IPS-20b (cell line): ENCODE results near the gene RERE.
"Not testable (repeated sequence)": the region's sequence is repeated elsewhere in the genome, so short reads cannot be mapped to it uniquely, and the experiment has no call there.

Source experiments
- H3K27ac ChIP-seq: one replicate; pipeline ENCODE4 v1.5.1; 2013; ENCODE audit warnings: low read length
- H3K27me3 ChIP-seq: 2 replicates; pipeline ENCODE4 v1.6.1; 2013; ENCODE audit warnings: mild to moderate bottlenecking, low read length, inconsistent platforms; ENCODE audit not compliant: insufficient read depth
- H3K36me3 ChIP-seq: 2 replicates; pipeline ENCODE4 v1.6.1; 2013; ENCODE audit warnings: low read depth, mild to moderate bottlenecking, inconsistent platforms, low read length, moderate library complexity; ENCODE audit not compliant: insufficient read depth
- H3K4me1 ChIP-seq: 2 replicates; pipeline ENCODE4 v1.6.1; 2013; ENCODE audit warnings: mild to moderate bottlenecking, control low read depth, inconsistent platforms, low read length, moderate library complexity; ENCODE audit not compliant: insufficient read depth
- H3K4me3 ChIP-seq: 2 replicates; pipeline ENCODE4 v1.5.1; 2013; ENCODE audit warnings: mild to moderate bottlenecking, low read length, inconsistent platforms
- H3K9ac ChIP-seq: 2 replicates; pipeline ENCODE4 v1.6.1; 2013; ENCODE audit warnings: low read depth, mild to moderate bottlenecking, inconsistent platforms, low read length, moderate library complexity
- H3K9me3 ChIP-seq: 2 replicates; pipeline ENCODE4 v1.6.1; 2013; ENCODE audit warnings: mild to moderate bottlenecking, low read depth, low read length, inconsistent platforms; ENCODE audit not compliant: insufficient read depth

Gene RERE

DNA sequence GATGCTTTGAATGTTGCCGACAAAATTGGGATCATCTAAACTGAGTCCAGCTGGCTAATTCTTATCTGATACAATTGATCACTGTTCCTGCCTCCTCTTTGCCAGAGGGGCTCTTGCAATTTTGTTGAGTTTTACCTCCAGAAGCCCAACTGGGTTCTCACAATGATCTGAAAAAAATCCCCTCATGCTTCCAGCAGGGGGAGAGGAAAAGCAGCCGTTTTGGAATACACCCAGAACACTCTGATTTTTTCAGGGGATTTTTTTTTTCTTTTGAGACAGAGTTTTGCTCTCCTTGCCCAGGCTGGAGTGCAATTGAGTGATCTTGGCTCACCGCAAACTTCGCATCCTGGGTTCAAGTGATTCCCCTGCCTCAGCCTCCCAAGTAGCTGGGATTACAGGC lies 13.9 kb upstream of the RERE start:
- no peaks in the 10 kb centered on the region for H3K9me3 ChIP-seq
- H3K27me3 ChIP-seq, result no peaks in the 10 kb centered on the region
- no peak overlapping the region for H3K9ac ChIP-seq
- H3K4me1 ChIP-seq, result no peaks in the 10 kb centered on the region
- no peaks in the 10 kb centered on the region for H3K36me3 ChIP-seq
- H3K27ac ChIP-seq, result no peak overlapping the region
- no peak overlapping the region for H3K4me3 ChIP-seq

DNA sequence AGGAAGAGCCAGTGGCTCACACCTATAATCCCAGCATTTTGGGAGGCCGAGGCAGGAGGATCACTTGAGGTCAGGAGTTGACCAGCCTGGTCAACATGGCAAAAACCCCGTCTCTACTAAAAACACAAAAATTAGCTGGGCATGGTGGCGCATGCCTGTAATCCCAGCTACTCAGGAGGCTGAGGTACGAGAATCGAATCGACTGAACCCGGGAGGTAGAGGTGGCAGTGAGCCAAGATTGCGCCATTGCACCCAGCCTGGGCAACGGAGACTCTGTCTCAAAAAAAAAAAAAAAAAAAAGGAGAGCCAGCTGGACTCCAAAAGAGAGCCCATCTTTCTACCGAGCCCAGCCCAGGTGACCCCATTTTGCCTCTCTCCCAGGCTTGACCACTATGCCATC lies 13.3 kb upstream of the RERE start:
- not testable (repeated sequence) for H3K4me1 ChIP-seq, H3K27ac ChIP-seq, H3K9me3 ChIP-seq, H3K4me3 ChIP-seq, H3K9ac ChIP-seq, H3K36me3 ChIP-seq, H3K27me3 ChIP-seq

DNA sequence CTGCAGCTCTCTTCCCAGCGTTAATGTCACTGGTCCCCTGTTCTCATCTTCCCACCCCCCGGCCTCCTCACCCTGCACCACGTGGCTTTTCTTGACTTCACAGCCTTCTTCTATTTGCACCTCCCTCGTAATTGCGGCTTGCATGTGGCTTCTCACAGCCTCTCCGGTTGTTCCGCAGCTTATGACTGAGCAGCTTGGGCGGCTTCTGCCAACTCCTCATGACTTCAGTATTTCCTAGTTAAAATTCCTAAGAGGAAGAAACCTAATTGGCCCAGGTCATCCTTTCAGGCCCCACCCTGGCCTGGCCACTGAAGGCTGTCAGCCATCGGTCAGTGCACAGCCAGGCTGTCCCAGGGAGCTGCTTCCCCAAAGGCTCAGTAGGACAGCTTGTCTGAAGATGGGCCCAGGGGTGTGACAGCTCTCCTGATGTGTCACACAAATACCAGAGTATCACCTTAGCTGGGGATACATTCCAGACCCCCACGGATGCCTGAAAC lies 8.6 kb upstream of the RERE start:
- no peaks in the 10 kb centered on the region for H3K9me3 ChIP-seq
- no peaks in the 10 kb centered on the region for H3K36me3 ChIP-seq
- H3K4me3 ChIP-seq, result no peak overlapping the region
- H3K9ac ChIP-seq, result no peak overlapping the region
- no peaks in the 10 kb centered on the region for H3K27me3 ChIP-seq
- H3K27ac ChIP-seq, result no peak overlapping the region
- peaks cover 10% of the 10 kb centered on the region; the same call in 1 of the 2 replicates for H3K4me1 ChIP-seq

DNA sequence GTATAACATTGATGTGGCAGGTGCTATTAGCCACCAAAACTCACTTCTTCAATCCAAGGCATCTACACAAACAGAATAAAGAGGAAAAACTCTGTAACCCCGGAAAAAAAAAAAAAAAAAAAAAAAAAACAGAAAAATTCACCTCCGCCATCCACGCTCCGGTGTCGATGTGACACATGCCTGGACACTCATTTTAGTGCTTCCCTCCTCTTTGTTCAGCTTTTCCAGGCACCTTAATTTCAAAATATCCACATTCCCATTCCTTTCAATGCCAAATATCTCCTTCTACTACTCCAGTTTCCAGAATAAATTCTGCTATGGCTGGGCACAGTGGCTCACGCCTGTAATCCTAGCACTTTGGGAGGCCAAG lies 5.8 kb upstream of the RERE start:
- no peaks in the 10 kb centered on the region for H3K27me3 ChIP-seq
- peaks cover 13% of the 10 kb centered on the region; the same call in 1 of the 2 replicates for H3K4me1 ChIP-seq
- no peaks in the 10 kb centered on the region for H3K36me3 ChIP-seq
- no peak overlapping the region for H3K27ac ChIP-seq
- H3K4me3 ChIP-seq, result no peak overlapping the region
- H3K9ac ChIP-seq, result no peak overlapping the region
- H3K9me3 ChIP-seq, result no peaks in the 10 kb centered on the region

DNA sequence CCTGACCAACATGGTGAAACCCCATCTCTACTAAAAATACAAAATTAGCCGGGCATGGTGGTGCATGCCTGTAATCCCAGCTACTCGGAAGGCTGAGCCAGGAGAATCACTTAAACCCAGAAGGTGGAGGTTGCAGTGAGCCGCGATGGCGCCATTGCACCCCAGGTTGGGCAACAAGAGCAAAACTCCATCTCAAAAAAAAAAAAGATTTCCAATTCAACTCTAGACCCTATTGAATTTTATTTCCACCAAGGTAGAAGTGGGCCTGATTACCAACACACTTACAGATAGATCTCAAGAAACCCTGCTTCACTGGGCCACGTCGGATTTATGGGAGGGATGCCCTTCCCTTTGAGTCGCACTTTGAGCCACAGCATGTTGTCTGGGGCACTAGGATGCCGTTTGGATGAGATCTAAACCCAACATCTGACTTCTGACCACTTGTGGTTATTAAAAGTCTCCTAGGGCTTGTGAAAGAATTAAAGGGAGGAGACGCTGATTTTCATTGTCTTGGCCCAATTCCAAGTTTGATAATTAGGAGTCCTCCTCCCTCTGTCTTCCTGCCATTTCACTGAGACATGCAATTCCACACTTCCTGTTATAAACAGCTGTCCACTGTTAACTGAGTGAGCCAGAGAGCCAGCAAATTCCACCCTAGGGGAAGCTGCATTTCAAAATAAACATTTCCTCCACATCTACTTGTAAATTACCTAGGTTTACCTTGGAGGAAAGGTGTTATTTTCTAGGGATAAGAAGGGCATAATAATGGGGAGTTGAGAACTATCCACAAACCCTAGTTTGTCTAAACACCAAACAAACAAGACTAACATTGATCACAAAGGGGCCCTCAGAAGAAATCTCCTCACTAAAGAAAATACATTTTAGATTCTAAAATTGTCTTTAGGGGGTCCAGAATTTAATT lies 5.2 kb upstream of the RERE start:
- peaks cover 15% of the 10 kb centered on the region; the same call in 1 of the 2 replicates for H3K4me1 ChIP-seq
- H3K36me3 ChIP-seq, result no peaks in the 10 kb centered on the region
- H3K9ac ChIP-seq, result no peak overlapping the region
- H3K4me3 ChIP-seq, result no peak overlapping the region
- no peaks in the 10 kb centered on the region for H3K27me3 ChIP-seq
- no peaks in the 10 kb centered on the region for H3K9me3 ChIP-seq
- no peak overlapping the region for H3K27ac ChIP-seq

DNA sequence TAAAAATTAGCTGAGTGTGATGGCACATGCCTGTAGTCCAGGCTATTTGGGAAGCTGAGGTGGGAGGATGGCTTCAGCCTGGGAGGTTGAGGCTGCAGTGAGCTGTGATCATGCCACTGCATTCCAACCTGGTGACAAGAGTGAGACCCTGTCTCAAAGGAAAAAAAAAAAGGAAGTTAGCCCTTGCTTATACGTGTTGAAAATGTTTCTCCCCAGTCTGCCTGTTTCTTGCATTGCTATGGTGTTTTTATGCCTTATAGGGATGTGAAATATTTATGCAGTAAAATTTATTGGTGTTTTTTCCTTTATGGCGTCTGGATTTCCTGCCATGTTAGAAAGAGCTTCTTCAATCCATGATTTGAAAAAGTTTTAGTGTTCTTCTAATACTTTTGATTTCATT lies 3.6 kb upstream of the RERE start:
- Histone ChIP-seq H3K4me1 (peaks cover 15% of the 10 kb centered on the region; the same call in 1 of the 2 replicates), H3K4me3 (no peak overlapping the region), H3K9me3 (no peaks in the 10 kb centered on the region), H3K9ac (no peak overlapping the region), H3K27ac (no peak overlapping the region), H3K36me3 (no peaks in the 10 kb centered on the region), H3K27me3 (no peaks in the 10 kb centered on the region)

DNA sequence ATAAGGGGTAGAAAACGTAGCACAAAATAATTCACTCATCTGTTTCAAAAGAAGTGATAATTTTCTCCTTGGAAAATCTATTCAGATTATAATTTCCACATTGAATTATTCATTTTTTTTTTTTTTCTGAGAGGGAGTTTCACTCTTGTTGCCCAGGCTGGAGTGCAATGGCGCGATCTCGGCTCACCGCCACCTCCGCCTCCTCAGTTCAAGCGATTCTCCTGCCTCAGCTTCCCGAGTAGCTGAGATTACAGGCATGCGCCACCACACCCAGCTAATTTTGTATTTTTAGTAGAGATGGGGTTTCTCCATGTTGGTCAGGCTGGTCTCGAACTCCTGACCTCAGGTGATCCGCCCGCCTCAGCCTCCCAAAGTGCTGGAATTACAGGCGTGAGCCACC lies 1.3 kb upstream of the RERE start:
- Histone ChIP-seq H3K4me1 (peaks cover 36% of the 10 kb centered on the region), H3K4me3 (peak overlapping the region; percentile 92; the same call in 1 of the 2 replicates)
- not testable (repeated sequence) for H3K27ac ChIP-seq, H3K27me3 ChIP-seq, H3K9me3 ChIP-seq, H3K36me3 ChIP-seq, H3K9ac ChIP-seq

DNA sequence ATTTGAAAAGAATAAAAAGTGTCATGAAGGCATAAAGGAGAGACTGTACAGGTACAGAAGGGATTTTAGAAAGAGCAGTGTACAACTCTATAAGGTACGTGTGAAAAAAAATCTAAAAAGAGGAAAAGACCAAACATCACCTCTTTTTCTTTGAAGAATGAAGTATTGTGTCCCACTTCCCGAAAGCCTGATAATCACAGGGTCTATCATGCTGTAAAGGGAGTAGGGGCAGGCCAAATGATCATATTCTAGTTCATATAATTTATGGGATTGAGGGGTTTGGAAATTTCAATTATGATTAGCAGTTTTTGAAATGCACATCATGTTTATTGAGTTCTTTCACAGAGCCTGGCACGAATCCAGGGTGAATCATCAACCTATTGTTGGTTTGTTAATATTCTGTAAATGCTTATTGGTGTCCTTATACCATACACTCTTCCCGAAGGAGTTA lies 910 bp upstream of the RERE start:
- Histone ChIP-seq H3K4me3 (peak overlapping the region; percentile 92), H3K27me3 (no peaks in the 10 kb centered on the region), H3K27ac (peak overlapping the region; percentile 18), H3K9ac (peak overlapping the region; percentile 87; the same call in 1 of the 2 replicates), H3K36me3 (no peaks in the 10 kb centered on the region), H3K4me1 (peaks cover 36% of the 10 kb centered on the region), H3K9me3 (no peaks in the 10 kb centered on the region)

DNA sequence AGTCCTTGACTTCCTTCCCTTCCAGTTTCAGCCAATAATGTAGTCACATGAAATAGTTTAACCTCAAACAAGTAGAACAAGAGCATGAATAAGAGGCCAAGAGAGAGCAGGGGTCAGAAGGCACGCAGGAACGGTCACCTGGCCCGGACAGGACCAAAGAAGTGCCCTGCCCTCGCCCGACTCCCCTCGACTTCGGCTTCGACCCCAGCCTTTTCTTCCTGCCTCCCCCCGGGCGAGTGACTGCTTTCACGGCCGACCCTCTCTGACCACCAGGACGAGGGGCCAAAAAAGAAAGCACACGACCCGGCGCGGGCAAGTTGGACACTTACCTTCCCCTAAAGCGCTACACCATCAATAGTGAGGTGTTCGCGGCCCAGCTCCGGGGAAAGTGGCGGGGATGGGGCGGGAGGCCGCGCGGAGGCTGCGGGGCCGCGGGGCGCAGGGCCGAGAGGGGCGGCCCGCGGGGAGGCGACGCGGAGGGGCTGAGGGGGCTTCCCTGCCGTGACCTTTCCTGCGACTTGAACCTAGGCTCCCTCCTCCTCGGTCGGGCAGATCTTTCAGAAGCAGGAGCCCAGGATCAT lies 519 bp downstream of the RERE start:
- no peaks in the 10 kb centered on the region for H3K27me3 ChIP-seq
- H3K9ac ChIP-seq, result peak overlapping the region; percentile 97
- H3K4me3 ChIP-seq, result peak overlapping the region; percentile 98
- H3K36me3 ChIP-seq, result no peaks in the 10 kb centered on the region
- peak overlapping the region; percentile 97 for H3K27ac ChIP-seq
- peaks cover 34% of the 10 kb centered on the region for H3K4me1 ChIP-seq
- no peaks in the 10 kb centered on the region for H3K9me3 ChIP-seq

DNA sequence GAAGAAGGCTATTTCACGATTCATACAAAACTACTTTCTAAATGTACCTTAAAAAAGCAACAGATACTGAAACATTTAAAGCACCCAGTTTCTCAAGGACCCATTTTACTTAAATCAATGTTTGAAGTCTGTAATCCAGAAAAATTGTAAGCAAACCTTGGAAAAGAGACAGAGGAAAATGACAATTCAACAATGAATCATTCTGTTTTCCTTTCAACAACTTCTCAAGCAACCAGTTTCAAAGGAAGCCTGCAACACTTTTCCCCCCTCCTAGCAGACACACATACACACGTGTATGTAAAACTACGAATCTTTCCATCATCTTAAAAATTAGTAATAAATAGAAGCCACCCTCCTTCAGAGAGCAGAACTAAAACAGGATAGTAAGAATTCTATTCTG lies 1.2 kb downstream of the RERE start:
- peak overlapping the region; percentile 97; the same call in 1 of the 2 replicates for H3K9ac ChIP-seq
- no peaks in the 10 kb centered on the region for H3K36me3 ChIP-seq
- no peaks in the 10 kb centered on the region for H3K27me3 ChIP-seq
- H3K27ac ChIP-seq, result peak overlapping the region; percentile 97
- H3K4me3 ChIP-seq, result peak overlapping the region; percentile 98
- no peaks in the 10 kb centered on the region for H3K9me3 ChIP-seq
- peaks cover 28% of the 10 kb centered on the region for H3K4me1 ChIP-seq

DNA sequence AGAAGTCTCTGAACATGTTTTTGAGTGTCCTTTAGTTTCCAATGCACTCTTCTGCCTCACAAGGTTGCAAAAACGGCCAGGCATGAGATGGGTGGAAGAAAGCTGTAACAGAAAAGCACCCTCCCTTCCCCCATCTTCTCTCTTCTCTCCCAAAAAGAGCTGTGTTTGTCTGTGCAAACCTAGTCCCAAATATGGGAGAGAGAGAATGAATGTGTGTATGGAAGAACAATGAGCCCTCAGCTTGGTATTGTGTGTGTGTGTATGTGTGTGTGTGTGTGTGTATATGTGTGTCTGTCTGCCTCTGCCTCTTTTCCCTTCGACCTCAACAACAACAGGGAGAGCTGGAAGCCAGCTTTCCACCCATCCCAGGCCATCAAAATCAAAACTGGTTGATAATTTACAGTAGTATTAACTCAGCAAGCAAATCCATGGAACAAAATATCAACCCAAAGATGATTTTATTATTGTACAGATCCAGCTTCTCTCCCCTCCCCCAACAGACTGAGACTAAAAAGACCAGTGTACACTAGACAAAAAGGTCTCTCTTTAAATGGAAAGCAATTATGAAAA lies 1.8 kb downstream of the RERE start:
- Histone ChIP-seq H3K27me3 (no peaks in the 10 kb centered on the region), H3K27ac (no peak overlapping the region), H3K36me3 (no peaks in the 10 kb centered on the region), H3K4me3 (peak overlapping the region; percentile 98), H3K9ac (peak overlapping the region; percentile 97; the same call in 1 of the 2 replicates), H3K9me3 (no peaks in the 10 kb centered on the region), H3K4me1 (peaks cover 26% of the 10 kb centered on the region)
